Esophagus squamous epithelium (tissue), 4 donors: Measurements from ENCODE around the gene MBNL2.

Experiments
- POLR2A ChIP-seq, 4 donors: fragments of 450-650 bp; IDR thresholded peaks; one replicate each; pipeline ENCODE4 v1.6.1; 2017; ENCODE audit warnings: antibody characterized with exemption in 4 of 4, mild to moderate bottlenecking in 4 of 4, moderate library complexity in 3 of 4
- TF ChIP-seq, protein P1 (sequence below), 6 experiments: fragments of 450-650 bp in 4 of 6; fragments of 200-600 bp in 2 of 6; sonication (generic) in 2 of 6; IDR thresholded peaks; one replicate each; pipeline ENCODE4 v1.5.1; 2016 to 2019; ENCODE audit warnings: antibody characterized with exemption in 6 of 6, mild to moderate bottlenecking in 4 of 6, moderate library complexity in 4 of 6

DNA sequence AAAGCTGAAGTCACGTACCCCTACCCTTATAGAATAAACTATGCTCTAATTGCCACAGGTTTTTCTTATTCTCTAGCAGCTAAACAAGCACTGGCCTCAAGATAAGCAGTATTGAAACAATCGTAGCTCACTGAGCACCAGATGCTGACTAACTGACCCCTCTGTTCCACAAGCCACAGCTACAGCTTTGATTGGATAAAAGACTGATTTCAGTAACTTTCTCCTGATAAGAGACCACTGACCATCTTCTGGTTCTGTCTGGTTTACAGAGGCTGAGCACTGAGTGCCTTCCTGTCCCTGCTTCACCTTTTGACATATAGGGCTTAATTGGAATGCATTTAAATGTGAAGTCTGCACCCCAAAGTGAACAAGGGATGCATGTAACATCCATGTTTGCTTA lies 203.5 kb downstream of the MBNL2 start:
- TF ChIP-seq, protein P1, sequence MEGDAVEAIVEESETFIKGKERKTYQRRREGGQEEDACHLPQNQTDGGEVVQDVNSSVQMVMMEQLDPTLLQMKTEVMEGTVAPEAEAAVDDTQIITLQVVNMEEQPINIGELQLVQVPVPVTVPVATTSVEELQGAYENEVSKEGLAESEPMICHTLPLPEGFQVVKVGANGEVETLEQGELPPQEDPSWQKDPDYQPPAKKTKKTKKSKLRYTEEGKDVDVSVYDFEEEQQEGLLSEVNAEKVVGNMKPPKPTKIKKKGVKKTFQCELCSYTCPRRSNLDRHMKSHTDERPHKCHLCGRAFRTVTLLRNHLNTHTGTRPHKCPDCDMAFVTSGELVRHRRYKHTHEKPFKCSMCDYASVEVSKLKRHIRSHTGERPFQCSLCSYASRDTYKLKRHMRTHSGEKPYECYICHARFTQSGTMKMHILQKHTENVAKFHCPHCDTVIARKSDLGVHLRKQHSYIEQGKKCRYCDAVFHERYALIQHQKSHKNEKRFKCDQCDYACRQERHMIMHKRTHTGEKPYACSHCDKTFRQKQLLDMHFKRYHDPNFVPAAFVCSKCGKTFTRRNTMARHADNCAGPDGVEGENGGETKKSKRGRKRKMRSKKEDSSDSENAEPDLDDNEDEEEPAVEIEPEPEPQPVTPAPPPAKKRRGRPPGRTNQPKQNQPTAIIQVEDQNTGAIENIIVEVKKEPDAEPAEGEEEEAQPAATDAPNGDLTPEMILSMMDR (IDR thresholded peaks at IDR 0.05), result no peak
- no peak for TF ChIP-seq POLR2A (IDR thresholded peaks at IDR 0.05)
